MCF 10A (cell line): ENCODE data around the gene SLC24A3. TPM values are rescaled to one million over a fixed set of nuclear protein-coding genes. Genes with fewer than 3 reads are reported as not detected.

Source experiments
- BruUV-seq: library from RNA; stranded (reverse); fragments of 400-500 nt; replicated peaks from 2 replicates; lab custom pipeline; 2021; lab: Mats Ljungman, UMichigan
- CTCF ChIA-PET: fragments of 300-600 bp; sonication (Branson Sonifier 250); formaldehyde crosslinking; extraction: SDS; loops from one replicate; lab custom pipeline; 2021; ENCODE audit warnings: antibody characterized with exemption, inconsistent platforms; lab: Yijun Ruan, JAX
- POLR2A ChIA-PET: fragments of 300-600, 350-650 bp; sonication (Branson Sonifier 250); formaldehyde crosslinking; extraction: SDS; loops from one replicate; lab custom pipeline; 2020; ENCODE audit warnings: antibody characterized with exemption, inconsistent platforms; lab: Yijun Ruan, JAX
- DNase-seq: peaks from one replicate; pipeline ENCODE4 v3.0.0-alpha.2; 2018; ENCODE audit not compliant: unreplicated experiment
- H3K27ac Mint-ChIP-seq: one replicate; pipeline ENCODE4 v1.8.0; 2022; ENCODE audit warnings: mild to moderate bottlenecking, low read depth, mixed read lengths; ENCODE audit not compliant: unreplicated experiment
- H3K27me3 Mint-ChIP-seq: one replicate; pipeline ENCODE4 v1.8.0; 2022; ENCODE audit warnings: mixed read lengths; ENCODE audit not compliant: insufficient read depth, unreplicated experiment
- H3K36me3 Mint-ChIP-seq: one replicate; pipeline ENCODE4 v1.8.0; 2022; ENCODE audit warnings: mild to moderate bottlenecking, moderate library complexity, mixed read lengths; ENCODE audit not compliant: insufficient read depth, unreplicated experiment
- H3K4me1 Mint-ChIP-seq: one replicate; pipeline ENCODE4 v1.8.0; 2022; ENCODE audit warnings: mixed read lengths; ENCODE audit not compliant: insufficient read depth, unreplicated experiment
- H3K4me3 Mint-ChIP-seq: one replicate; pipeline ENCODE4 v1.8.0; 2022; ENCODE audit warnings: mild to moderate bottlenecking, moderate library complexity, mixed read lengths; ENCODE audit not compliant: unreplicated experiment
- H3K9me3 Mint-ChIP-seq: one replicate; pipeline ENCODE4 v1.8.0; 2022; ENCODE audit warnings: mixed read lengths; ENCODE audit not compliant: unreplicated experiment
- intact Hi-C: fragments of 100-400 bp; cut with micrococcal nuclease; formaldehyde crosslinking; loops from 2 replicates; pipeline ENCODE4 v1.14.1; 2022
- total RNA-seq: library from RNA; stranded (reverse); gene quantifications from 2 replicates; pipeline ENCODE4 v1.2.3, GENCODE V29; 2022
- TF ChIP-seq, protein P1 (sequence below): fragments of 200-600 bp; IDR thresholded peaks from one replicate; pipeline ENCODE4 v1.8.0; 2022; ENCODE audit warnings: antibody characterized with exemption, mild to moderate bottlenecking; ENCODE audit not compliant: unreplicated experiment

SLC24A3 gene
- total RNA-seq, 1 experiment from 2014 or later: not detected

GRCh38 chr20:19723813-19724430, 511.5 kb downstream of the SLC24A3 start:
- ChIA-PET POLR2A (interaction anchor here (0.7 to 1.5 kb wide), 4 partner anchors 11 to 251 kb away, joined by 3 to 6 read pairs (median 3); no protein-coding TSS in a partner anchor), CTCF (interaction anchor here (0.6 to 1.6 kb wide), 4 partner anchors 28 to 96 kb away, joined by 3 to 6 read pairs (median 3); no protein-coding TSS in a partner anchor)
- Mint-ChIP-seq H3K4me3 (no peak overlapping the region), H3K4me1 (peaks cover 18% of the 10 kb centered on the region), H3K27me3 (no peaks in the 10 kb centered on the region), H3K9me3 (no peaks in the 10 kb centered on the region), H3K36me3 (no peaks in the 10 kb centered on the region), H3K27ac (no peak overlapping the region)
- BruUV-seq: no TSS peak
- intact Hi-C loops: no loop called here
- TF ChIP-seq, protein P1, sequence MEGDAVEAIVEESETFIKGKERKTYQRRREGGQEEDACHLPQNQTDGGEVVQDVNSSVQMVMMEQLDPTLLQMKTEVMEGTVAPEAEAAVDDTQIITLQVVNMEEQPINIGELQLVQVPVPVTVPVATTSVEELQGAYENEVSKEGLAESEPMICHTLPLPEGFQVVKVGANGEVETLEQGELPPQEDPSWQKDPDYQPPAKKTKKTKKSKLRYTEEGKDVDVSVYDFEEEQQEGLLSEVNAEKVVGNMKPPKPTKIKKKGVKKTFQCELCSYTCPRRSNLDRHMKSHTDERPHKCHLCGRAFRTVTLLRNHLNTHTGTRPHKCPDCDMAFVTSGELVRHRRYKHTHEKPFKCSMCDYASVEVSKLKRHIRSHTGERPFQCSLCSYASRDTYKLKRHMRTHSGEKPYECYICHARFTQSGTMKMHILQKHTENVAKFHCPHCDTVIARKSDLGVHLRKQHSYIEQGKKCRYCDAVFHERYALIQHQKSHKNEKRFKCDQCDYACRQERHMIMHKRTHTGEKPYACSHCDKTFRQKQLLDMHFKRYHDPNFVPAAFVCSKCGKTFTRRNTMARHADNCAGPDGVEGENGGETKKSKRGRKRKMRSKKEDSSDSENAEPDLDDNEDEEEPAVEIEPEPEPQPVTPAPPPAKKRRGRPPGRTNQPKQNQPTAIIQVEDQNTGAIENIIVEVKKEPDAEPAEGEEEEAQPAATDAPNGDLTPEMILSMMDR: no peak
- DNase-seq: no peak

- CTCF ChIA-PET: interaction anchor here (1.2 kb wide), 1 partner anchor 32 kb away, joined by 5 read pairs; no protein-coding TSS in a partner anchor
Measured at GRCh38 chr20:19725373-19725772, 512.9 kb downstream of the SLC24A3 start.

GRCh38 chr20:19725814-19726525, 513.5 kb downstream of the SLC24A3 start:
- no TSS peak for BruUV-seq
- Mint-ChIP-seq H3K36me3 (no peaks in the 10 kb centered on the region), H3K27me3 (no peaks in the 10 kb centered on the region), H3K4me1 (peaks cover 18% of the 10 kb centered on the region), H3K27ac (peak overlapping the region; percentile 8), H3K4me3 (no peak overlapping the region), H3K9me3 (no peaks in the 10 kb centered on the region)
- DNase-seq: peak; percentile 34
- ChIA-PET POLR2A (interaction anchor here (0.7 to 2.2 kb wide), 6 partner anchors 9 to 291 kb away, joined by 3 to 13 read pairs (median 5); partner anchors contain the start of gene NAA20), CTCF (interaction anchor here (1.2 to 1.4 kb wide), 2 partner anchors 25 to 33 kb away, joined by 3 to 5 read pairs; no protein-coding TSS in a partner anchor)
- intact Hi-C loops: no loop called here
- TF ChIP-seq, protein P1: no peak

More at GRCh38 chr20:19725373-19725772, 512.9 kb downstream of the SLC24A3 start:
- no peak for DNase-seq
- H3K4me1 Mint-ChIP-seq: peaks cover 18% of the 10 kb centered on the region
- TF ChIP-seq, protein P1: no peak
- H3K4me3 Mint-ChIP-seq: no peak overlapping the region
- POLR2A ChIA-PET: interaction anchor here (0.8 to 2.2 kb wide), 2 partner anchors 10 to 12 kb away, joined by 4 to 13 read pairs; no protein-coding TSS in a partner anchor
- no peaks in the 10 kb centered on the region for H3K9me3 Mint-ChIP-seq
- H3K27me3 Mint-ChIP-seq: no peaks in the 10 kb centered on the region
- H3K27ac Mint-ChIP-seq: no peak overlapping the region
- no peaks in the 10 kb centered on the region for H3K36me3 Mint-ChIP-seq
- intact Hi-C loops: no loop called here
- BruUV-seq: no TSS peak
